Measurements from ENCODE around the gene HAUS8.

The HAUS8 gene

GRCh38 chr19:17075864-17076542 lies 751 bp upstream of the HAUS8 start:
- peak; percentile 17 for DNase-seq (ENCODE audit: low spot score)

- no peak for DNase-seq (ENCODE audit: low spot score)
Observed at GRCh38 chr19:17074634-17075034, 618 bp downstream of the HAUS8 start.

GRCh38 chr19:17073869-17074633 lies 1.2 kb downstream of the HAUS8 start:
- no peak for DNase-seq (ENCODE audit: low spot score)

- DNase-seq (ENCODE audit: low spot score) = no peak
Observed at GRCh38 chr19:17070912-17071311, 4.3 kb downstream of the HAUS8 start.

- no peak for DNase-seq (ENCODE audit: low spot score)
Observed at GRCh38 chr19:17070421-17070820, 4.8 kb downstream of the HAUS8 start.

- DNase-seq (ENCODE audit: low spot score) = no peak
Observed at GRCh38 chr19:17069193-17069592, 6.1 kb downstream of the HAUS8 start.

GRCh38 chr19:17063428-17063827 lies 11.8 kb downstream of the HAUS8 start:
- DNase-seq (ENCODE audit: low spot score) = no peak

- peak; percentile 45 for DNase-seq (ENCODE audit: low spot score)
Observed at GRCh38 chr19:17061691-17062090, 13.6 kb downstream of the HAUS8 start.

GRCh38 chr19:17061205-17061604 lies 14.0 kb downstream of the HAUS8 start:
- no peak for DNase-seq (ENCODE audit: low spot score)

GRCh38 chr19:17060802-17061201 lies 14.4 kb downstream of the HAUS8 start:
- no peak for DNase-seq (ENCODE audit: low spot score)

GRCh38 chr19:17058236-17058635 lies 17.0 kb downstream of the HAUS8 start:
- DNase-seq (ENCODE audit: low spot score) = no peak

GRCh38 chr19:17055636-17056035 lies 19.6 kb downstream of the HAUS8 start:
- DNase-seq (ENCODE audit: low spot score) = no peak

- DNase-seq (ENCODE audit: low spot score) = no peak
Observed at GRCh38 chr19:17054746-17055145, 20.5 kb downstream of the HAUS8 start.

- peak; percentile 3 for DNase-seq (ENCODE audit: low spot score)
Observed at GRCh38 chr19:17052439-17052838, 22.8 kb downstream of the HAUS8 start.

- no peak for DNase-seq (ENCODE audit: low spot score)
Observed at GRCh38 chr19:17049711-17050280, 25.5 kb downstream of the HAUS8 start.

- DNase-seq (ENCODE audit: low spot score) = no peak
Observed at GRCh38 chr19:17048885-17049453, 26.3 kb downstream of the HAUS8 start.

- DNase-seq (ENCODE audit: low spot score) = no peak
Observed at GRCh38 chr19:17045907-17046502, 29.2 kb downstream of the HAUS8 start.

- DNase-seq (ENCODE audit: low spot score) = no peak
Observed at GRCh38 chr19:17043744-17044143, 31.5 kb downstream of the HAUS8 start.

GRCh38 chr19:17041976-17042375 lies 33.3 kb downstream of the HAUS8 start:
- DNase-seq (ENCODE audit: low spot score) = no peak

GRCh38 chr19:17037966-17038500 lies 37.2 kb downstream of the HAUS8 start:
- no peak for DNase-seq (ENCODE audit: low spot score)

- DNase-seq (ENCODE audit: low spot score) = no peak
Observed at GRCh38 chr19:17037184-17037583, 38.1 kb downstream of the HAUS8 start.

GRCh38 chr19:17036640-17037039 lies 38.6 kb downstream of the HAUS8 start:
- no peak for DNase-seq (ENCODE audit: low spot score)
